IMR-90 (cell line): ENCODE data around the gene RAB19. TPM values are rescaled to one million over a fixed set of nuclear protein-coding genes. Genes with fewer than 3 reads are reported as not detected.

Experiments used
- ATAC-seq: fragments of 200-7000 bp; cut with Tn5 transposase; 2 replicates; pipeline ENCODE4 v1.9.1; 2020; ENCODE audit warnings: low read depth, mild to moderate bottlenecking, moderate library complexity
- BruUV-seq: library from RNA; stranded (reverse); fragments of 400-500 nt; replicated peaks from 2 replicates; lab custom pipeline; 2021; lab: Mats Ljungman, UMichigan
- CTCF ChIA-PET: fragments of 300-600 bp; formaldehyde crosslinking; extraction: SDS; loops from one replicate; lab custom pipeline; 2021; ENCODE audit warnings: antibody characterized with exemption; lab: Yijun Ruan, JAX
- POLR2A ChIA-PET: fragments of 300-600 bp; sonication (Branson Sonifier 250); formaldehyde crosslinking; loops from one replicate; lab custom pipeline; 2022; ENCODE audit warnings: antibody characterized with exemption; ENCODE audit not compliant: unreplicated experiment; lab: Charles Lee
- DNase-seq: peaks from one replicate; pipeline ENCODE4 v3.0.0; 2013
- H2AFZ ChIP-seq: replicated peaks from 2 replicates; pipeline ENCODE3; 2013; ENCODE audit warnings: low read length, mild to moderate bottlenecking; ENCODE audit not compliant: poor library complexity
- H2AK5ac ChIP-seq: 2 replicates; pipeline ENCODE4 v1.6.1; 2013; ENCODE audit warnings: low read depth, low read length, inconsistent platforms
- H2AK9ac ChIP-seq: replicated peaks from 2 replicates; pipeline ENCODE3; 2013; ENCODE audit warnings: mild to moderate bottlenecking, low read depth, low read length, moderate library complexity; ENCODE audit not compliant: poor library complexity
- H2BK120ac ChIP-seq: 2 replicates; pipeline ENCODE4 v1.6.1; 2013; ENCODE audit warnings: low read depth, low read length, inconsistent platforms
- H2BK15ac ChIP-seq: 3 replicates; pipeline ENCODE4 v1.6.1; 2013; ENCODE audit warnings: low read depth, low read length, inconsistent platforms
- H2BK20ac ChIP-seq: 2 replicates; pipeline ENCODE4 v1.6.1; 2013; ENCODE audit warnings: low read depth, mild to moderate bottlenecking, inconsistent platforms, low read length, moderate library complexity
- H2BK5ac ChIP-seq: 2 replicates; pipeline ENCODE4 v1.6.1; 2013; ENCODE audit warnings: mild to moderate bottlenecking, low read depth, low read length, inconsistent platforms; ENCODE audit not compliant: poor library complexity, severe bottlenecking
- H3K14ac ChIP-seq: replicated peaks from 2 replicates; pipeline ENCODE4 v1.6.1; 2013; ENCODE audit warnings: low read depth, low read length, inconsistent platforms
- H3K18ac ChIP-seq: 2 replicates; pipeline ENCODE4 v1.6.1; 2013; ENCODE audit warnings: low read depth, low read length, control low read depth
- H3K23ac ChIP-seq: 2 replicates; pipeline ENCODE4 v1.6.1; 2013; ENCODE audit warnings: low read depth, low read length, inconsistent platforms
- H3K27ac ChIP-seq: 2 replicates; pipeline ENCODE4 v1.5.1; 2013; ENCODE audit warnings: mild to moderate bottlenecking, control low read depth, low read length; ENCODE audit not compliant: insufficient read depth
- H3K27me3 ChIP-seq: 2 replicates; pipeline ENCODE4 v1.6.1; 2013; ENCODE audit warnings: low read length; ENCODE audit not compliant: control insufficient read depth, insufficient read depth
- H3K36me3 ChIP-seq: 2 replicates; pipeline ENCODE4 v1.6.1; 2013; ENCODE audit warnings: low read length, mixed read lengths; ENCODE audit not compliant: control insufficient read depth, insufficient read depth
- H3K4ac ChIP-seq: 2 replicates; pipeline ENCODE4 v1.6.1; 2013; ENCODE audit warnings: low read depth, low read length, inconsistent platforms
- H3K4me1 ChIP-seq: 2 replicates; pipeline ENCODE4 v1.6.1; 2013; ENCODE audit warnings: low read length, mixed read lengths; ENCODE audit not compliant: control insufficient read depth, insufficient read depth
- H3K4me2 ChIP-seq: 2 replicates; pipeline ENCODE4 v1.6.1; 2013; ENCODE audit warnings: low read depth, mild to moderate bottlenecking, control low read depth, low read length, moderate library complexity
- H3K4me3 ChIP-seq: 2 replicates; pipeline ENCODE4 v1.5.1; 2013; ENCODE audit warnings: low read depth, mild to moderate bottlenecking, control low read depth, low read length, moderate library complexity; ENCODE audit not compliant: insufficient read depth
- H3K56ac ChIP-seq: 2 replicates; pipeline ENCODE4 v1.6.1; 2013; ENCODE audit warnings: low read length, inconsistent platforms; ENCODE audit not compliant: insufficient read depth; ENCODE audit errors: extremely low read depth
- H3K79me1 ChIP-seq, 2 experiments: 2 replicates each; pipeline ENCODE4 v1.6.1; 2013; ENCODE audit warnings: low read length in 2 of 2, inconsistent platforms in 1 of 2, low read depth in 1 of 2
- H3K9ac ChIP-seq: 2 replicates; pipeline ENCODE4 v1.6.1; 2013; ENCODE audit warnings: low read depth, low read length, control low read depth
- H3K9me1 ChIP-seq: 2 replicates; pipeline ENCODE4 v1.6.1; 2013; ENCODE audit warnings: low read length, inconsistent platforms; ENCODE audit not compliant: insufficient read depth
- H3K9me3 ChIP-seq: 2 replicates; pipeline ENCODE4 v1.6.1; 2013; ENCODE audit warnings: low read length; ENCODE audit not compliant: control insufficient read depth, insufficient read depth
- H4K20me1 ChIP-seq: 2 replicates; pipeline ENCODE4 v1.6.1; 2013; ENCODE audit warnings: low read length, inconsistent platforms; ENCODE audit not compliant: insufficient read depth
- H4K5ac ChIP-seq: 2 replicates; pipeline ENCODE4 v1.6.1; 2013; ENCODE audit warnings: mild to moderate bottlenecking, low read depth, low read length, control low read depth
- H4K8ac ChIP-seq, 2 experiments: 2 replicates each; pipeline ENCODE4 v1.6.1; 2013; ENCODE audit warnings: low read depth in 2 of 2, low read length in 2 of 2, control low read depth in 1 of 2, inconsistent platforms in 1 of 2
- H4K91ac ChIP-seq: 2 replicates; pipeline ENCODE4 v1.6.1; 2013; ENCODE audit warnings: low read depth, low read length, inconsistent platforms; ENCODE audit not compliant: insufficient read depth
- NFE2L2 ChIP-seq: fragments of 150-350 bp; IDR thresholded peaks from 2 replicates; pipeline ENCODE4 v1.6.1; 2016; ENCODE audit warnings: low read depth, mild to moderate bottlenecking, low read length
- WGBS, 2 experiments: methylation state at CpG; one replicate each; pipeline versions ENCODE4 v1.1.5 to v1.1.7; 2013; ENCODE audit warnings: missing lambda C conversion rate in 2 of 2; ENCODE audit not compliant: insufficient read length in 1 of 2; ENCODE audit errors: extremely low coverage in 2 of 2; 5-methylcytosine and 5-hydroxymethylcytosine counted together
- dilution Hi-C: fragments of 300-500 bp; cut with HindIII; formaldehyde crosslinking; loops from one replicate; pipeline ENCODE4 v1.14.3; 2018; ENCODE audit warnings: low sequenced_read_pairs; ENCODE audit not compliant: unreplicated experiment
- in situ Hi-C: fragments of 300-500 bp; cut with MboI; formaldehyde crosslinking; loops from 3 replicates; pipeline ENCODE4 v1.14.3; 2019; ENCODE audit warnings: low sequenced_read_pairs, inconsistent platforms, mixed read lengths
- intact Hi-C: fragments of 100-400 bp; cut with micrococcal nuclease; formaldehyde crosslinking; loops from 2 replicates; pipeline ENCODE4 v1.10.0; 2022
- polyA plus RNA-seq, 3 experiments: library from polyadenylated mRNA; depleted of rRNA; stranded (reverse); fragments of >200 nt; gene quantifications; 2 replicates each; pipeline ENCODE4 v1.2.3, GENCODE V29; 2012; ENCODE audit warnings: low replicate concordance in 1 of 3
- total RNA-seq: library from RNA; depleted of rRNA; stranded (reverse); fragments of >200 nt; gene quantifications from 2 replicates; pipeline ENCODE4 v1.2.3, GENCODE V29; 2012

The RAB19 gene
- total and polyA plus RNA-seq, 2 of the 4 experiments (the other 2 are of a cell fraction) = not detected

DNA sequence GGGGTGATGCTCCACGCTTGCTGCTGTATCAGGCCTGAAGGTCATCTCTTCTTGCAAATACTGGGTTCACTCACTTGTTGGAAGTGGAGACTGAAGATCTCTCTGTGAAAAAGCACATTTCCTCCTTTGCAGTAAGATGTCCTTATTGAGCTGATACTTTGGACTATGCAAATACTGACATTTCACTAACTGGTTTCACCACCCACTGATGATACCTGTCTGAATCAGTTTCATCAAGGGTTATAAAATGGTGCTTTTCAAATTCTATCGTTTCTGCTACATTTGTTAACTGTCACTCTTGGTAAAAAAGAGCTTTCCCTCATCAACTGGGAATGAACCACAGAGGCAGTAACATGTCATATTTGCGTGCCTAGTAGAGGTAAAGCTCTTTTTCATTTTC is 35.5 kb downstream of the RAB19 start:
- Histone ChIP-seq H2AFZ (no peak overlapping the region), H3K56ac (no peak overlapping the region), H2AK9ac (no peak overlapping the region), H4K20me1 (no peaks in the 10 kb centered on the region), H3K36me3 (no peaks in the 10 kb centered on the region), H2BK5ac (no peak overlapping the region), H3K4me1 (peaks cover 2% of the 10 kb centered on the region; the same call in 1 of the 2 replicates), H3K79me1 (no peaks in the 10 kb centered on the region), H3K23ac (no peak overlapping the region), H3K14ac (no peak overlapping the region), H4K5ac (no peak overlapping the region), H3K9me3 (no peaks in the 10 kb centered on the region), H3K9me1 (no peaks in the 10 kb centered on the region), H3K4me3 (no peak overlapping the region), H3K18ac (no peak overlapping the region), H2AK5ac (no peak overlapping the region), H2BK20ac (no peak overlapping the region), H4K91ac (no peak overlapping the region), H2BK15ac (no peak overlapping the region), H4K8ac (no peak overlapping the region), H3K4me2 (no peak overlapping the region), H3K27ac (no peak overlapping the region), H3K9ac (no peak overlapping the region), H3K27me3 (no peaks in the 10 kb centered on the region), H2BK120ac (no peak overlapping the region), H3K4ac (no peak overlapping the region)
- BruUV-seq = no TSS peak
- POLR2A ChIA-PET = no interaction called here
- DNase-seq (no peak), ATAC-seq (no peak)
- dilution Hi-C loops = no loop called here
- CTCF ChIA-PET = no interaction called here
- intact Hi-C loops = no loop called here
- no CpG with 5 or more reads among the region's 3 CpGs for WGBS, 2 experiments
- in situ Hi-C loops = no loop called here
- TF ChIP-seq NFE2L2 = no peak
